ENCODE data around the gene NPLOC4. TPM values are rescaled to one million over a fixed set of nuclear protein-coding genes. Genes with fewer than 3 reads are reported as not detected.

Gene NPLOC4
- total and polyA plus RNA-seq, 2 of the 8 experiments (the other 6 are each of a cell fraction or from before 2014, with no cell fraction given) = 70.7 to 92.7 TPM

GRCh38 chr17:81558115-81558468 is 78.8 kb downstream of the NPLOC4 start (continued):
- TF ChIP-seq MAFK (IDR thresholded peaks at IDR 0.05; ENCODE audit: low read depth, low read length) = no peak
- no peak for TF ChIP-seq RXRA (IDR thresholded peaks at IDR 0.05; ENCODE audit: insufficient read depth, low read depth, low read length)

Data from H1 (cell line).